NT2/D1 (cell line): Measurements from ENCODE around the gene ATF5.

Source experiments
- SUZ12 ChIP-seq: IDR thresholded peaks from 2 replicates; pipeline ENCODE4 v1.6.1; 2011; ENCODE audit not compliant: insufficient read length, insufficient read depth; ENCODE audit errors: extremely low read depth
- YY1 ChIP-seq: IDR thresholded peaks from 2 replicates; pipeline ENCODE4 v1.6.1; 2011; ENCODE audit not compliant: insufficient read length, insufficient read depth
- ZNF274 ChIP-seq: IDR thresholded peaks from 2 replicates; pipeline ENCODE4 v1.6.1; 2011; ENCODE audit warnings: mild to moderate bottlenecking, low read depth, low read length

DNA sequence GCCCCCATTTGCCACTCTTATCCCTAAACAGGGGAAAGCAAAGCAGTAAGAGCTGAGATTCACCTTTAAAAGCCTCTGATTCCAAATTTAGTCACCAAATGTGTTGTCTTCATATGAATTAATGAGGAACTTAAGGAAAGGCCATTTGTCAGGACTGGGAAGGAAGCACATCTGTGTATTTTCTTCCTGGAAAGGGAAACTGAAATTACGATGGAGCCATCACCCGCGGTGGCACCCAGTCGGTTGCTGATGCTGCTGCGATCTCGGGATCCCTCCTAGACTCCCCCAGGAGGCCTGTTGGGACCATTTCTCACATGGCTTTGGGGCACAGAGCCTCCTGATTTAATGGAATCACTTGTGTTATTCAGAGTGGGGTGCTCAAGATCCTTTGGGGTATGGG is 24.9 kb upstream of the ATF5 start:
- no peak for TF ChIP-seq ZNF274
- no peak for TF ChIP-seq YY1
- TF ChIP-seq SUZ12, result no peak
